GM21447 (cell line): ENCODE results near the gene SPIB.

Experiments
- ATAC-seq: cut with Tn5 transposase; IDR thresholded peaks from one replicate; pipeline ENCODE4 v1.9.1; 2021; ENCODE audit not compliant: unreplicated experiment

SPIB gene

GRCh38 chr19:50417111-50418081 is 1.3 kb upstream of the SPIB start:
- ATAC-seq = no peak

- no peak for ATAC-seq
These were observed 363 bp downstream of the SPIB start for GRCh38 chr19:50419022-50419579.

- ATAC-seq = no peak
These were observed 870 bp downstream of the SPIB start for GRCh38 chr19:50419580-50420035.

- ATAC-seq = no peak
These were observed 1.4 kb downstream of the SPIB start for GRCh38 chr19:50420127-50420526.

- ATAC-seq = no peak
These were observed 2.1 kb downstream of the SPIB start for GRCh38 chr19:50420808-50421207.

- no peak for ATAC-seq
These were observed 3.9 kb downstream of the SPIB start for GRCh38 chr19:50422397-50423278.

GRCh38 chr19:50423279-50424113 is 4.8 kb downstream of the SPIB start:
- no peak for ATAC-seq

- ATAC-seq = no peak
These were observed 6.8 kb downstream of the SPIB start for GRCh38 chr19:50425581-50425980.

- no peak for ATAC-seq
These were observed 8.7 kb downstream of the SPIB start for GRCh38 chr19:50427318-50427925.

GRCh38 chr19:50427997-50428425 is 9.3 kb downstream of the SPIB start:
- ATAC-seq = no peak

- ATAC-seq = no peak
These were observed 10.2 kb downstream of the SPIB start for GRCh38 chr19:50428772-50429463.

- no peak for ATAC-seq
These were observed 12.2 kb downstream of the SPIB start for GRCh38 chr19:50430888-50431342.

- ATAC-seq = peak; percentile 66
These were observed 12.8 kb downstream of the SPIB start for GRCh38 chr19:50431343-50432220.

GRCh38 chr19:50432221-50433028 is 13.7 kb downstream of the SPIB start, which contains the start of gene MYBPC2:
Gene MYBPC2 (plus strand): TSS chr19:50432892. CDS start chr19:50432954, 62 bp downstream.
- ATAC-seq = no peak

GRCh38 chr19:50433201-50434180 is 14.8 kb downstream of the SPIB start:
- no peak for ATAC-seq

GRCh38 chr19:50434525-50434924 is 15.8 kb downstream of the SPIB start:
- ATAC-seq = no peak
